ENCODE results near the gene DPP10.

DPP10 gene

GRCh38 chr2:115201386-115201785, 758.9 kb downstream of the DPP10 start:
- DNase-seq (ENCODE audit: low read depth in 1 of 2, low spot score in 1 of 2) = no peak

- DNase-seq (ENCODE audit: low read depth in 1 of 2, low spot score in 1 of 2) = no peak
Observed at GRCh38 chr2:115208493-115209164, 766.2 kb downstream of the DPP10 start.

- no peak for DNase-seq (ENCODE audit: low read depth in 1 of 2, low spot score in 1 of 2)
Observed at GRCh38 chr2:115214050-115214449, 771.6 kb downstream of the DPP10 start.

- DNase-seq (ENCODE audit: low read depth in 1 of 2, low spot score in 1 of 2) = no peak
Observed at GRCh38 chr2:115219296-115219695, 776.9 kb downstream of the DPP10 start.

GRCh38 chr2:115234186-115234585, 791.7 kb downstream of the DPP10 start:
- no peak for DNase-seq (ENCODE audit: low read depth in 1 of 2, low spot score in 1 of 2)

GRCh38 chr2:115234737-115235136, 792.3 kb downstream of the DPP10 start:
- DNase-seq (ENCODE audit: low read depth in 1 of 2, low spot score in 1 of 2) = no peak

- no peak for DNase-seq (ENCODE audit: low read depth in 1 of 2, low spot score in 1 of 2)
Observed at GRCh38 chr2:115248066-115248465, 805.6 kb downstream of the DPP10 start.

GRCh38 chr2:115277366-115277765, 834.9 kb downstream of the DPP10 start:
- DNase-seq (ENCODE audit: low read depth in 1 of 2, low spot score in 1 of 2) = no peak

- no peak for DNase-seq (ENCODE audit: low read depth in 1 of 2, low spot score in 1 of 2)
Observed at GRCh38 chr2:115285416-115285815, 843.0 kb downstream of the DPP10 start.

- no peak for DNase-seq (ENCODE audit: low read depth in 1 of 2, low spot score in 1 of 2)
Observed at GRCh38 chr2:115290478-115290877, 848.0 kb downstream of the DPP10 start.

GRCh38 chr2:115292742-115293141, 850.3 kb downstream of the DPP10 start:
- DNase-seq (ENCODE audit: low read depth in 1 of 2, low spot score in 1 of 2) = no peak

- no peak for DNase-seq (ENCODE audit: low read depth in 1 of 2, low spot score in 1 of 2)
Observed at GRCh38 chr2:115294999-115295398, 852.6 kb downstream of the DPP10 start.

- DNase-seq (ENCODE audit: low read depth in 1 of 2, low spot score in 1 of 2) = no peak
Observed at GRCh38 chr2:115297056-115297455, 854.6 kb downstream of the DPP10 start.

- no peak for DNase-seq (ENCODE audit: low read depth in 1 of 2, low spot score in 1 of 2)
Observed at GRCh38 chr2:115299199-115299598, 856.8 kb downstream of the DPP10 start.

GRCh38 chr2:115305712-115306111, 863.3 kb downstream of the DPP10 start:
- no peak for DNase-seq (ENCODE audit: low read depth in 1 of 2, low spot score in 1 of 2)

- DNase-seq (ENCODE audit: low read depth in 1 of 2, low spot score in 1 of 2) = no peak
Observed at GRCh38 chr2:115314119-115314518, 871.7 kb downstream of the DPP10 start.

GRCh38 chr2:115327061-115327460, 884.6 kb downstream of the DPP10 start:
- no peak for DNase-seq (ENCODE audit: low read depth in 1 of 2, low spot score in 1 of 2)

GRCh38 chr2:115359550-115359949, 917.1 kb downstream of the DPP10 start:
- DNase-seq (ENCODE audit: low read depth in 1 of 2, low spot score in 1 of 2) = no peak

GRCh38 chr2:115364093-115364492, 921.7 kb downstream of the DPP10 start:
- no peak for DNase-seq (ENCODE audit: low read depth in 1 of 2, low spot score in 1 of 2)

GRCh38 chr2:115369400-115369799, 927.0 kb downstream of the DPP10 start:
- no peak for DNase-seq (ENCODE audit: low read depth in 1 of 2, low spot score in 1 of 2)

GRCh38 chr2:115374981-115375380, 932.5 kb downstream of the DPP10 start:
- no peak for DNase-seq (ENCODE audit: low read depth in 1 of 2, low spot score in 1 of 2)

- no peak for DNase-seq (ENCODE audit: low read depth in 1 of 2, low spot score in 1 of 2)
Observed at GRCh38 chr2:115384399-115384798, 942.0 kb downstream of the DPP10 start.

GRCh38 chr2:115386465-115386864, 944.0 kb downstream of the DPP10 start:
- no peak for DNase-seq (ENCODE audit: low read depth in 1 of 2, low spot score in 1 of 2)
